Mucosa of rectum (tissue), 2 donors: Measurements from ENCODE around the gene ARHGAP25.

ENCODE experiments used
- H3K27ac ChIP-seq, 2 donors: one replicate each; pipeline ENCODE4 v1.7.0; 2013; ENCODE audit warnings: inconsistent platforms in 2 of 2, low read depth in 2 of 2, low read length in 2 of 2
- H3K27me3 ChIP-seq, 2 donors: one replicate each; pipeline ENCODE4 v1.7.0; 2013; ENCODE audit warnings: low read length in 2 of 2; ENCODE audit not compliant: control insufficient read depth in 2 of 2, insufficient read depth in 2 of 2
- H3K36me3 ChIP-seq, 2 donors: one replicate each; pipeline ENCODE4 v1.7.0; 2013; ENCODE audit warnings: low read length in 2 of 2; ENCODE audit not compliant: control insufficient read depth in 2 of 2, insufficient read depth in 2 of 2
- H3K4me1 ChIP-seq, 2 donors: one replicate each; pipeline ENCODE4 v1.7.0; 2013; ENCODE audit warnings: low read length in 2 of 2, mild to moderate bottlenecking in 1 of 2; ENCODE audit not compliant: control insufficient read depth in 2 of 2, insufficient read depth in 2 of 2
- H3K4me3 ChIP-seq, 2 donors: one replicate each; pipeline ENCODE4 v1.7.0; 2013; ENCODE audit warnings: low read length in 2 of 2
- H3K9ac ChIP-seq, 2 donors: one replicate each; pipeline ENCODE4 v1.7.0; 2013; ENCODE audit warnings: low read length in 2 of 2, low read depth in 1 of 2, mild to moderate bottlenecking in 1 of 2
- H3K9me3 ChIP-seq, 2 donors: one replicate each; pipeline ENCODE4 v1.7.0; 2013; ENCODE audit warnings: low read length in 2 of 2; ENCODE audit not compliant: control insufficient read depth in 2 of 2
- donor health status: healthy.
- donor health status: Normal muscosa, but diverticular disease.

Gene ARHGAP25

GRCh38 chr2:68698567-68699377 is 35.8 kb upstream of the ARHGAP25 start:
- H3K4me3 ChIP-seq = no peak overlapping the region
- H3K27ac ChIP-seq = no peak overlapping the region
- H3K36me3 ChIP-seq = no peaks in the 10 kb centered on the region

GRCh38 chr2:68700560-68700959 is 34.1 kb upstream of the ARHGAP25 start:
- Histone ChIP-seq H3K4me1 (no peaks in the 10 kb centered on the region), H3K9me3 (no peaks in the 10 kb centered on the region), H3K36me3 (no peaks in the 10 kb centered on the region), H3K4me3 (no peak overlapping the region), H3K27ac (no peak overlapping the region), H3K9ac (no peak overlapping the region), H3K27me3 (no peaks in the 10 kb centered on the region)

More at GRCh38 chr2:68698567-68699377, 35.8 kb upstream of the ARHGAP25 start:
- no peaks in the 10 kb centered on the region for H3K4me1 ChIP-seq
- no peaks in the 10 kb centered on the region for H3K27me3 ChIP-seq
- no peaks in the 10 kb centered on the region for H3K9me3 ChIP-seq
- H3K9ac ChIP-seq = no peak overlapping the region

- H3K9me3 ChIP-seq = no peaks in the 10 kb centered on the region
- H3K4me1 ChIP-seq = no peaks in the 10 kb centered on the region
- no peaks in the 10 kb centered on the region for H3K27me3 ChIP-seq
- H3K36me3 ChIP-seq = no peaks in the 10 kb centered on the region
- H3K9ac ChIP-seq = no peak overlapping the region
- no peak overlapping the region for H3K4me3 ChIP-seq
- H3K27ac ChIP-seq = no peak overlapping the region
These were observed 28.0 kb upstream of the ARHGAP25 start for GRCh38 chr2:68706637-68707036.

GRCh38 chr2:68708629-68709028 is 26.0 kb upstream of the ARHGAP25 start:
- H3K27me3 ChIP-seq = no peaks in the 10 kb centered on the region
- H3K27ac ChIP-seq = no peak overlapping the region
- no peaks in the 10 kb centered on the region for H3K4me1 ChIP-seq

GRCh38 chr2:68709421-68709911 is 25.1 kb upstream of the ARHGAP25 start:
- H3K27me3 ChIP-seq = no peaks in the 10 kb centered on the region
- H3K9me3 ChIP-seq = no peaks in the 10 kb centered on the region
- no peaks in the 10 kb centered on the region for H3K36me3 ChIP-seq
- no peak overlapping the region for H3K9ac ChIP-seq
- no peak overlapping the region for H3K4me3 ChIP-seq
- no peak overlapping the region for H3K27ac ChIP-seq
- H3K4me1 ChIP-seq = no peaks in the 10 kb centered on the region

More at GRCh38 chr2:68708629-68709028, 26.0 kb upstream of the ARHGAP25 start:
- no peaks in the 10 kb centered on the region for H3K9me3 ChIP-seq
- H3K36me3 ChIP-seq = no peaks in the 10 kb centered on the region
- no peak overlapping the region for H3K9ac ChIP-seq
- H3K4me3 ChIP-seq = no peak overlapping the region

GRCh38 chr2:68710336-68710735 is 24.3 kb upstream of the ARHGAP25 start:
- peaks cover 0 to 6% of the 10 kb centered on the region in 2 donors for H3K4me1 ChIP-seq

GRCh38 chr2:68710756-68711155 is 23.9 kb upstream of the ARHGAP25 start:
- H3K4me3 ChIP-seq = no peak overlapping the region
- no peak overlapping the region for H3K27ac ChIP-seq
- H3K9ac ChIP-seq = no peak overlapping the region
- no peaks in the 10 kb centered on the region for H3K9me3 ChIP-seq
- H3K36me3 ChIP-seq = no peaks in the 10 kb centered on the region
- peaks cover 0 to 7% of the 10 kb centered on the region in 2 donors for H3K4me1 ChIP-seq
- no peaks in the 10 kb centered on the region for H3K27me3 ChIP-seq

More at GRCh38 chr2:68710336-68710735, 24.3 kb upstream of the ARHGAP25 start:
- H3K4me3 ChIP-seq = no peak overlapping the region
- H3K27ac ChIP-seq = no peak overlapping the region
- H3K9ac ChIP-seq = no peak overlapping the region
- H3K36me3 ChIP-seq = no peaks in the 10 kb centered on the region
- no peaks in the 10 kb centered on the region for H3K27me3 ChIP-seq
- no peaks in the 10 kb centered on the region for H3K9me3 ChIP-seq

- no peaks in the 10 kb centered on the region for H3K27me3 ChIP-seq
- no peaks in the 10 kb centered on the region for H3K36me3 ChIP-seq
- no peak overlapping the region for H3K9ac ChIP-seq
- peak overlapping the region in 1 of 2 donors; percentile 4 for H3K4me3 ChIP-seq
- H3K4me1 ChIP-seq = peaks cover 0 to 7% of the 10 kb centered on the region in 2 donors
- H3K9me3 ChIP-seq = no peaks in the 10 kb centered on the region
- H3K27ac ChIP-seq = peak overlapping the region; percentile 39 to 43
These were observed 19.7 kb upstream of the ARHGAP25 start for GRCh38 chr2:68714866-68715265.

- H3K27ac ChIP-seq = peak overlapping the region; percentile 39 to 43
- no peaks in the 10 kb centered on the region for H3K36me3 ChIP-seq
- no peaks in the 10 kb centered on the region for H3K9me3 ChIP-seq
- H3K4me3 ChIP-seq = peak overlapping the region in 1 of 2 donors; percentile 4
- H3K4me1 ChIP-seq = peaks cover 0 to 7% of the 10 kb centered on the region in 2 donors
- no peak overlapping the region for H3K9ac ChIP-seq
- no peaks in the 10 kb centered on the region for H3K27me3 ChIP-seq
These were observed 19.1 kb upstream of the ARHGAP25 start for GRCh38 chr2:68715353-68716041.
